PC-9 (cell line): Measurements from ENCODE around the gene IQCM. TPM values are rescaled to one million over a fixed set of nuclear protein-coding genes. Genes with fewer than 3 reads are reported as not detected.

ENCODE experiments used
- BruUV-seq: library from RNA; stranded (reverse); fragments of 400-500 nt; replicated peaks from 2 replicates; lab custom pipeline; 2021; lab: Mats Ljungman, UMichigan
- CTCF ChIA-PET: fragments of 300-600 bp; sonication (Branson Sonifier 250); formaldehyde crosslinking; loops from one replicate; lab custom pipeline; 2022; ENCODE audit warnings: antibody characterized with exemption; lab: Charles Lee
- POLR2A ChIA-PET: fragments of 300-600 bp; sonication (Branson Sonifier 250); formaldehyde crosslinking; loops from one replicate; lab custom pipeline; 2022; ENCODE audit warnings: antibody characterized with exemption; ENCODE audit not compliant: unreplicated experiment; lab: Charles Lee
- DNase-seq, 2 experiments: peaks; one replicate each; pipeline versions ENCODE4 v3.0.0 to v3.0.0-alpha.2; 2015 to 2022; ENCODE audit warnings: mixed read lengths in 1 of 2
- H2AFZ ChIP-seq: fragments of 200-600 bp; sonication (generic); 2 replicates; pipeline ENCODE4 v1.8.1; 2017; ENCODE audit warnings: antibody characterized with exemption
- H3F3A ChIP-seq: fragments of 200-600 bp; sonication (generic); 2 replicates; pipeline ENCODE4 v1.8.1; 2017; ENCODE audit warnings: antibody characterized with exemption, mild to moderate bottlenecking, low read depth; ENCODE audit not compliant: insufficient read depth
- H3K27ac ChIP-seq: fragments of 200-600 bp; sonication (generic); 2 replicates; pipeline ENCODE4 v1.6.1; 2016; ENCODE audit warnings: mixed run types
- H3K27me3 ChIP-seq: fragments of 200-600 bp; sonication (generic); 2 replicates; pipeline ENCODE4 v1.6.1; 2016; ENCODE audit warnings: low read depth, mixed run types; ENCODE audit not compliant: insufficient read depth
- H3K36me3 ChIP-seq: fragments of 200-600 bp; sonication (generic); 2 replicates; pipeline ENCODE4 v1.6.1; 2016; ENCODE audit warnings: low read depth, mixed run types
- H3K4me1 ChIP-seq: fragments of 200-600 bp; sonication (generic); replicated peaks from 2 replicates; pipeline ENCODE4 v1.6.1; 2016; ENCODE audit warnings: mixed run types; ENCODE audit not compliant: insufficient read depth
- H3K4me2 ChIP-seq: fragments of 200-600 bp; sonication (generic); 2 replicates; pipeline ENCODE4 v1.6.1; 2017; ENCODE audit warnings: mixed run types
- H3K4me3 ChIP-seq: fragments of 200-600 bp; sonication (generic); 2 replicates; pipeline ENCODE4 v1.6.1; 2016; ENCODE audit warnings: mixed run types
- H3K79me2 ChIP-seq: fragments of 200-600 bp; sonication (generic); 2 replicates; pipeline ENCODE4 v1.6.1; 2017; ENCODE audit warnings: low read depth, mixed run types
- H3K9me2 ChIP-seq: fragments of 200-600 bp; sonication (generic); 2 replicates; pipeline ENCODE4 v1.8.1; 2017; ENCODE audit warnings: mild to moderate bottlenecking; ENCODE audit not compliant: insufficient read depth
- H3K9me3 ChIP-seq: fragments of 200-600 bp; sonication (generic); 2 replicates; pipeline ENCODE4 v1.8.1; 2016; ENCODE audit warnings: low read depth; ENCODE audit not compliant: insufficient read depth
- H4K20me1 ChIP-seq: fragments of 200-600 bp; sonication (generic); 2 replicates; pipeline ENCODE4 v1.8.1; 2017; ENCODE audit not compliant: insufficient read depth
- CTCF ChIP-seq: fragments of 200-600 bp; sonication (generic); conservative IDR thresholded peaks from 2 replicates; pipeline ENCODE4 v1.6.1; 2017; ENCODE audit warnings: mixed run types, antibody characterized with exemption, mild to moderate bottlenecking, moderate library complexity
- EZH2 ChIP-seq: fragments of 200-600 bp; sonication (generic); IDR thresholded peaks from 2 replicates; pipeline ENCODE4 v1.8.0; 2017; ENCODE audit warnings: antibody characterized with exemption, low read depth
- intact Hi-C: fragments of 100-400 bp; cut with micrococcal nuclease; formaldehyde crosslinking; loops from one replicate; pipeline ENCODE4 v1.10.0; 2022; ENCODE audit not compliant: unreplicated experiment
- total RNA-seq: library from RNA; stranded (reverse); gene quantifications from 2 replicates; pipeline ENCODE4 v1.2.3, GENCODE V29; 2021

The IQCM gene
- total RNA-seq, 1 experiment from 2014 or later, result not detected

- Histone ChIP-seq H4K20me1 (no peaks in the 10 kb centered on the region), H3K4me3 (no peak overlapping the region), H3K9me3 (no peaks in the 10 kb centered on the region), H3K4me2 (no peak overlapping the region), H3K4me1 (no peaks in the 10 kb centered on the region), H3K27ac (no peak overlapping the region), H2AFZ (no peak overlapping the region), H3K27me3 (no peaks in the 10 kb centered on the region), H3K36me3 (no peaks in the 10 kb centered on the region), H3K9me2 (no peaks in the 10 kb centered on the region), H3K79me2 (no peaks in the 10 kb centered on the region), H3F3A (no peaks in the 10 kb centered on the region)
- BruUV-seq, result no TSS peak
- POLR2A ChIA-PET, result no interaction called here
- TF ChIP-seq CTCF, result no peak
- TF ChIP-seq EZH2, result no peak
- intact Hi-C loops, result no loop called here
- CTCF ChIA-PET, result no interaction called here
- no peak for DNase-seq
Measured at GRCh38 chr4:149766135-149766534, 49.5 kb downstream of the IQCM start.

- no peaks in the 10 kb centered on the region for H4K20me1 ChIP-seq
- H3K9me2 ChIP-seq, result no peaks in the 10 kb centered on the region
- H3F3A ChIP-seq, result no peaks in the 10 kb centered on the region
- H3K36me3 ChIP-seq, result no peaks in the 10 kb centered on the region
- no peaks in the 10 kb centered on the region for H3K4me1 ChIP-seq
- no peak overlapping the region for H3K4me2 ChIP-seq
- H3K9me3 ChIP-seq, result no peaks in the 10 kb centered on the region
- H3K79me2 ChIP-seq, result no peaks in the 10 kb centered on the region
- TF ChIP-seq CTCF, result no peak
- no TSS peak for BruUV-seq
- intact Hi-C loops, result no loop called here
- ChIA-PET POLR2A (interaction anchor here (0.6 kb wide), 1 partner anchor 23 kb away, joined by 3 read pairs; no protein-coding TSS in a partner anchor), CTCF (no interaction called here)
- H3K4me3 ChIP-seq, result no peak overlapping the region
- H3K27ac ChIP-seq, result no peak overlapping the region
- DNase-seq, result no peak
- no peaks in the 10 kb centered on the region for H3K27me3 ChIP-seq
- H2AFZ ChIP-seq, result no peak overlapping the region
Measured at GRCh38 chr4:149765630-149766029, 50.0 kb downstream of the IQCM start.

- no TSS peak for BruUV-seq
- ChIA-PET CTCF (no interaction called here), POLR2A (no interaction called here)
- no peak for DNase-seq
- no peaks in the 10 kb centered on the region for H3K79me2 ChIP-seq
- H3F3A ChIP-seq, result no peaks in the 10 kb centered on the region
- H3K4me2 ChIP-seq, result no peak overlapping the region
- H3K36me3 ChIP-seq, result no peaks in the 10 kb centered on the region
- intact Hi-C loops, result no loop called here
- TF ChIP-seq EZH2 (no peak), CTCF (no peak)
- no peak overlapping the region for H2AFZ ChIP-seq
- no peak overlapping the region for H3K27ac ChIP-seq
- no peak overlapping the region for H3K4me3 ChIP-seq
- H3K4me1 ChIP-seq, result no peaks in the 10 kb centered on the region
- no peaks in the 10 kb centered on the region for H3K27me3 ChIP-seq
- H4K20me1 ChIP-seq, result no peaks in the 10 kb centered on the region
- no peaks in the 10 kb centered on the region for H3K9me2 ChIP-seq
- no peaks in the 10 kb centered on the region for H3K9me3 ChIP-seq
Measured at GRCh38 chr4:149755969-149756368, 59.7 kb downstream of the IQCM start.
